WTC11 (cell line): ENCODE results near the gene KLRK1. TPM values are rescaled to one million over a fixed set of nuclear protein-coding genes. Genes with fewer than 3 reads are reported as not detected.
"Not testable (repeated sequence)": the region's sequence is repeated elsewhere in the genome, so short reads cannot be mapped to it uniquely, and the experiment has no call there.

Experiments
- ATAC-seq: fragments of 200-7000 bp; cut with Tn5 transposase; 2 replicates; pipeline ENCODE4 v1.10.0; 2021; ENCODE audit warnings: mild to moderate bottlenecking, moderate library complexity
- CTCF ChIA-PET: fragments of 300-600 bp; sonication (Branson Sonifier 250); formaldehyde crosslinking; loops from one replicate; lab custom pipeline; 2021; ENCODE audit warnings: antibody characterized with exemption; lab: Charles Lee
- POLR2A ChIA-PET: fragments of 350-600 bp; sonication (Branson Sonifier 250); formaldehyde crosslinking; loops from one replicate; lab custom pipeline; 2021; ENCODE audit warnings: antibody characterized with exemption; lab: Charles Lee
- DNase-seq: peaks from one replicate; pipeline ENCODE4 v3.0.0; 2021; ENCODE audit warnings: low spot score
- H3K27ac Mint-ChIP-seq: 2 replicates; pipeline ENCODE4 v1.8.0; 2021; ENCODE audit warnings: mixed read lengths
- H3K27me3 Mint-ChIP-seq: 2 replicates; pipeline ENCODE4 v1.8.0; 2021; ENCODE audit warnings: low read depth, mild to moderate bottlenecking, moderate library complexity, mixed read lengths
- H3K36me3 Mint-ChIP-seq: 2 replicates; pipeline ENCODE4 v1.8.0; 2021; ENCODE audit warnings: mixed read lengths
- H3K4me1 Mint-ChIP-seq: 2 replicates; pipeline ENCODE4 v1.8.0; 2022; ENCODE audit warnings: mixed read lengths
- H3K4me3 Mint-ChIP-seq: 2 replicates; pipeline ENCODE4 v1.8.0; 2021; ENCODE audit warnings: mild to moderate bottlenecking, moderate library complexity, mixed read lengths
- H3K9me3 Mint-ChIP-seq: 2 replicates; pipeline ENCODE4 v1.8.0; 2021; ENCODE audit warnings: mixed read lengths
- ARID4B ChIP-seq: sonication (generic); formaldehyde crosslinking; IDR thresholded peaks from 2 replicates; pipeline ENCODE4 v1.8.0; 2023; ENCODE audit warnings: missing genetic modification reagents, mild to moderate bottlenecking, borderline replicate concordance
- ATF3 ChIP-seq: sonication (generic); formaldehyde crosslinking; conservative IDR thresholded peaks from 2 replicates; pipeline ENCODE4 v1.8.1; 2022; ENCODE audit warnings: mild to moderate bottlenecking, missing genetic modification reagents
- CDX4 ChIP-seq: fragments of 250-450 bp; sonication (Bioruptor Pico); IDR thresholded peaks from 2 replicates; pipeline ENCODE4 v1.9.0; 2021; ENCODE audit warnings: moderate library complexity, mild to moderate bottlenecking, inconsistent platforms, borderline replicate concordance
- CREM ChIP-seq: sonication (generic); formaldehyde crosslinking; IDR thresholded peaks from 2 replicates; pipeline ENCODE4 v1.8.1; 2022; ENCODE audit warnings: mild to moderate bottlenecking, missing genetic modification reagents, moderate library complexity
- ELF4 ChIP-seq: sonication (generic); formaldehyde crosslinking; IDR thresholded peaks from 2 replicates; pipeline ENCODE4 v1.8.1; 2022; ENCODE audit warnings: low read depth, mild to moderate bottlenecking, moderate library complexity, missing genetic modification reagents
- ETV6 ChIP-seq: sonication (generic); formaldehyde crosslinking; IDR thresholded peaks from 2 replicates; pipeline ENCODE4 v1.8.1; 2022; ENCODE audit warnings: mild to moderate bottlenecking, missing genetic modification reagents
- FOXJ3 ChIP-seq: sonication (generic); formaldehyde crosslinking; IDR thresholded peaks from 2 replicates; pipeline ENCODE4 v1.9.0; 2021; ENCODE audit warnings: missing genetic modification reagents, mild to moderate bottlenecking, borderline replicate concordance
- FOXK1 ChIP-seq: sonication (generic); formaldehyde crosslinking; IDR thresholded peaks from 2 replicates; pipeline ENCODE4 v1.8.0; 2022; ENCODE audit warnings: mild to moderate bottlenecking, moderate library complexity, missing genetic modification reagents
- FOXP1 ChIP-seq: sonication (generic); formaldehyde crosslinking; IDR thresholded peaks from 2 replicates; pipeline ENCODE4 v1.8.0; 2022; ENCODE audit warnings: missing genetic modification reagents, mild to moderate bottlenecking, moderate library complexity, borderline replicate concordance
- JAZF1 ChIP-seq: fragments of 250-450 bp; sonication (Bioruptor Pico); IDR thresholded peaks from 2 replicates; pipeline ENCODE4 v1.9.0; 2021; ENCODE audit warnings: moderate library complexity, mild to moderate bottlenecking, inconsistent platforms
- MLX ChIP-seq: sonication (generic); formaldehyde crosslinking; IDR thresholded peaks from 2 replicates; pipeline ENCODE4 v1.8.1; 2023; ENCODE audit warnings: mild to moderate bottlenecking, missing genetic modification reagents, moderate library complexity
- PRRX2 ChIP-seq: fragments of 250-450 bp; sonication (Bioruptor Pico); IDR thresholded peaks from 2 replicates; pipeline ENCODE4 v1.8.0; 2021; ENCODE audit warnings: mild to moderate bottlenecking
- ZNF423 ChIP-seq: fragments of 250-450 bp; sonication (Bioruptor Pico); IDR thresholded peaks from 2 replicates; pipeline ENCODE4 v2.1.2; 2022; ENCODE audit warnings: mild to moderate bottlenecking, moderate library complexity
- ZNF532 ChIP-seq: fragments of 250-450 bp; sonication (Bioruptor Pico); IDR thresholded peaks from 2 replicates; pipeline ENCODE4 v1.9.0; 2021; ENCODE audit warnings: mild to moderate bottlenecking, borderline replicate concordance
- total RNA-seq: library from RNA; stranded (reverse); gene quantifications from 3 replicates; pipeline ENCODE4 v1.2.3, GENCODE V29; 2021

Gene KLRK1
- total RNA-seq, 1 experiment from 2014 or later = 0.15 TPM

- ChIA-PET POLR2A (no interaction called here), CTCF (no interaction called here)
- no peak for TF ChIP-seq FOXK1 (CRISPR knock-in tag)
- TF ChIP-seq ETV6 (CRISPR knock-in tag) = no peak
- no peak for TF ChIP-seq FOXP1 (CRISPR knock-in tag)
- TF ChIP-seq ZNF532 (CRISPR knock-in tag) = no peak
- Mint-ChIP-seq H3K27ac (no peak overlapping the region), H3K4me1 (peaks cover 49% of the 10 kb centered on the region), H3K27me3 (no peaks in the 10 kb centered on the region), H3K4me3 (no peak overlapping the region), H3K36me3 (peaks cover 5% of the 10 kb centered on the region), H3K9me3 (peaks cover 6% of the 10 kb centered on the region)
- DNase-seq (no peak), ATAC-seq (no peak)
Observed at GRCh38 chr12:10369557-10370415, 20.1 kb downstream of the KLRK1 start.

- Mint-ChIP-seq H3K9me3 (peaks cover 6% of the 10 kb centered on the region), H3K36me3 (peaks cover 5% of the 10 kb centered on the region), H3K27ac (peak overlapping the region; percentile 64), H3K4me3 (peak overlapping the region; percentile 2), H3K27me3 (no peaks in the 10 kb centered on the region), H3K4me1 (peaks cover 49% of the 10 kb centered on the region)
- no peak for DNase-seq
- TF ChIP-seq ETV6 (CRISPR knock-in tag) = no peak
- ChIA-PET CTCF (no interaction called here), POLR2A (no interaction called here)
- ATAC-seq = no peak
Observed at GRCh38 chr12:10368206-10369171, 21.4 kb downstream of the KLRK1 start.

- H3K27ac Mint-ChIP-seq = peak overlapping the region; percentile 64; the same call in 1 of the 2 replicates
- ATAC-seq, H3K27me3 Mint-ChIP-seq, H3K9me3 Mint-ChIP-seq, POLR2A ChIA-PET, H3K4me3 Mint-ChIP-seq, H3K36me3 Mint-ChIP-seq, DNase-seq: not testable (repeated sequence)
- H3K4me1 Mint-ChIP-seq = peaks cover 45% of the 10 kb centered on the region
- CTCF ChIA-PET = interaction anchor here (0.5 to 1.5 kb wide), 2 partner anchors 195 to 210 kb away, joined by 3 to 5 read pairs; no protein-coding TSS in a partner anchor
Observed at GRCh38 chr12:10367714-10368113, 22.1 kb downstream of the KLRK1 start.

- ATAC-seq = no peak
- ChIA-PET POLR2A (no interaction called here), CTCF (interaction anchor here (0.5 to 1.9 kb wide), 8 partner anchors 31 to 211 kb away, joined by 3 to 12 read pairs (median 4); no protein-coding TSS in a partner anchor)
- H3K36me3 Mint-ChIP-seq = peaks cover 5% of the 10 kb centered on the region
- H3K27me3 Mint-ChIP-seq = no peaks in the 10 kb centered on the region
- peaks cover 37% of the 10 kb centered on the region for H3K4me1 Mint-ChIP-seq
- no peak overlapping the region for H3K27ac Mint-ChIP-seq
- no peak overlapping the region for H3K4me3 Mint-ChIP-seq
- peaks cover 6% of the 10 kb centered on the region for H3K9me3 Mint-ChIP-seq
- no peak for DNase-seq
- TF ChIP-seq CDX4 (CRISPR knock-in tag) (no peak), ATF3 (CRISPR knock-in tag) (no peak), ELF4 (CRISPR knock-in tag) (no peak), PRRX2 (CRISPR knock-in tag) (no peak), ZNF423 (CRISPR knock-in tag) (no peak), ARID4B (CRISPR knock-in tag) (no peak), JAZF1 (CRISPR knock-in tag) (no peak), MLX (CRISPR knock-in tag) (no peak), FOXJ3 (CRISPR knock-in tag) (no peak), CREM (CRISPR knock-in tag) (no peak)
Observed at GRCh38 chr12:10366875-10367274, 23.0 kb downstream of the KLRK1 start.
